NT2/D1 (cell line): ENCODE results near the gene FAM47E.
A peak's percentile ranks its signal among the peaks of the same experiment; 100 is the strongest.

Source experiments
- DNase-seq: peaks from one replicate; pipeline ENCODE4 v3.0.0-alpha.2; 2011; ENCODE audit warnings: low read depth, low spot score
- H3K27me3 ChIP-seq: 2 replicates; pipeline ENCODE4 v1.6.0; 2011; ENCODE audit warnings: mild to moderate bottlenecking; ENCODE audit not compliant: insufficient read length, insufficient read depth
- H3K36me3 ChIP-seq: 2 replicates; pipeline ENCODE4 v1.6.1; 2011; ENCODE audit warnings: mild to moderate bottlenecking, low read length, mixed read lengths; ENCODE audit not compliant: insufficient read depth, insufficient read length
- H3K4me1 ChIP-seq: 2 replicates; pipeline ENCODE4 v1.5.1; 2011; ENCODE audit not compliant: insufficient read depth, insufficient read length
- H3K4me3 ChIP-seq: 2 replicates; pipeline ENCODE4 v1.5.1; 2011; ENCODE audit warnings: low read depth; ENCODE audit not compliant: insufficient read length
- H3K9ac ChIP-seq: 2 replicates; pipeline ENCODE4 v1.6.0; 2011; ENCODE audit warnings: low read depth; ENCODE audit not compliant: insufficient read length
- H3K9me3 ChIP-seq: 2 replicates; pipeline ENCODE4 v1.5.1; 2011; ENCODE audit warnings: mild to moderate bottlenecking, low read length; ENCODE audit not compliant: insufficient read depth
- SUZ12 ChIP-seq: IDR thresholded peaks from 2 replicates; pipeline ENCODE4 v1.6.1; 2011; ENCODE audit not compliant: insufficient read length, insufficient read depth; ENCODE audit errors: extremely low read depth
- YY1 ChIP-seq: IDR thresholded peaks from 2 replicates; pipeline ENCODE4 v1.6.1; 2011; ENCODE audit not compliant: insufficient read length, insufficient read depth
- ZNF274 ChIP-seq: IDR thresholded peaks from 2 replicates; pipeline ENCODE4 v1.6.1; 2011; ENCODE audit warnings: mild to moderate bottlenecking, low read depth, low read length

FAM47E gene, protein sequence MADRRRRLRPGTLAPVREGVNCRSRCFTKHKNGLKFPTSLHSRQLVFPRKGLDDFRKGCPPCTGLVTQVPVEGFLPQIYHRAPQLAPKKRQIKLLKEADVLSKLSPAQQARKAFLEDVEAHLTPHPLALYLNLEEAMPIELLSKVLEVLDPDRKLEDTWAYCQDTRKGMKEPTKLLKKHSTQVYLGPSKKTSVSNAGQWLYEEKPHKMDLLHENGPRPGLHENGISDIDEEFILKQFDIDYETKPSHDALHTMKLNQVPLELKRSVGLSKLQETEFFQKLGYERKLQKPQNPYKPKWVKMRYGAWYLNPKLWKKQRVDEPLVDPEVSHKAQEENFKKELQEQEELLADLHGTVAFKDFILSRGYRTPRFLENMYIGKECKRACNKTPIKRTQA

DNA sequence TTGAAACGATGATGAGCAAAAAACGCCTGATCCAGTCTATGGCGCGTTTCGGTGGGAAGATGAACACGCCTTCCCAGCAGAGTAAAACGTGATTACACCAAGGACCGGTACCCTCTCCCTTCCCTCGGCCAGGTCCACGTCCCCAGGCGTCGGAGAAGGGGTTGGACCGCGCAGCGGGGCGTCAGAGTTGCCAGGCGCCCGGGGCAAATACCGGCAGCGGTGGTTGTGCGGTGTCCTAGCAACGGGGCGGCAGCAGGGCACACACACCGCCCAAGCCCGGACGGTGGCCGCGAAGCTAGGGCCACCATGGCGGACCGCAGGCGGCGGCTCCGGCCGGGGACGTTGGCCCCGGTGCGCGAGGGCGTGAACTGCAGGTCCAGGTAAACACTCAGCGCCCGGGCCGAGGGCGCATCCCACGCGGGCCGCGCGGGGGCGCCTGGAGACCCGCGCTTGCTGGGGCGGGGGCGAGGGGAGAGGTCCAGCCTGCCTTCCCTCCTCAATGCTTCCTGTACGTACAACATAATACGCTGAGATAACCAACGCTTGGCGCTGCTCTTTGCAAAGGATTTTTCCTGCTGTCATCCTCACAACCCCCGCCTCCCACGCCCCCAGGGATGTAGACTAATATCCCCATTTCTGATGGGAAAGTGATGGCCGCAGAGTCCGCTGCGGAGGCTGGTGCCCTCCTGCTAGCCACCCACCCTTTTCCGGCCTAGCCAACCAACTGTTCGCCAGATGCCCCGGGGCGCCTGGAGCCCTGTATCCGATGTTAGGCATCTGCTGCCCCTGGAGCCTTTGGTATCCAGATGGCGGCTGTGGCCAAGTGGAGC, at the start of gene FAM47E:
Gene FAM47E, plus strand, starts transcription at position 281 of the 830 bp plus-strand sequence. Its CDS starts 26 bp downstream, at position 307.
- TF ChIP-seq ZNF274 (no peak), YY1 (no peak), SUZ12 (no peak)
- no peaks in the 10 kb centered on the region for H3K36me3 ChIP-seq
- DNase-seq = peak; percentile 47
- peaks cover 22% of the 10 kb centered on the region for H3K27me3 ChIP-seq
- no peak within 1 kb of the TSS for H3K9ac ChIP-seq
- no peaks in the 10 kb centered on the region for H3K9me3 ChIP-seq
- peak within 1 kb of the TSS; percentile 36 for H3K4me3 ChIP-seq
- no peaks in the 10 kb centered on the region for H3K4me1 ChIP-seq

DNA sequence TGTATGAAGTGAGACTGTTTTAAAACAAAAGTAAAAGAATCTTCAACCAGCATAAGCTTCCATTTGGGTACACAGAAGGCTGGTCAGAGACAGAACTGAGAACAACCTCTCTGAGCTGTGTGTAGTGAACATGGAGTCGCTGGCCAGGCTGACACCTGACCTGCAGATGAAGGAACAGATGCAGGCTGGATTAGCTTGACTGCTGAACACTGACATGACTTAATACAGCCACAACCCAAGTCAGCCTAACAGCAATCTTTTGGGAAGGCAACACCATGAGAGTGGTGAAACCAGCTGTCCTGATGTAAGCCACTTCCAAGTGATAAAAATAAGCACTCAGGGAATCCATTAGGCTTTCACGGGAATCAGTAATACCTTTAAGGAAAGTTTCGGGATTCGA, 48.0 kb upstream of the FAM47E start:
- no peaks in the 10 kb centered on the region for H3K27me3 ChIP-seq
- H3K4me3 ChIP-seq = no peak overlapping the region
- H3K36me3 ChIP-seq = no peaks in the 10 kb centered on the region
- TF ChIP-seq ZNF274 (no peak), YY1 (no peak), SUZ12 (no peak)
- no peak for DNase-seq
- H3K9me3 ChIP-seq = no peaks in the 10 kb centered on the region
- no peak overlapping the region for H3K9ac ChIP-seq
- no peaks in the 10 kb centered on the region for H3K4me1 ChIP-seq

DNA sequence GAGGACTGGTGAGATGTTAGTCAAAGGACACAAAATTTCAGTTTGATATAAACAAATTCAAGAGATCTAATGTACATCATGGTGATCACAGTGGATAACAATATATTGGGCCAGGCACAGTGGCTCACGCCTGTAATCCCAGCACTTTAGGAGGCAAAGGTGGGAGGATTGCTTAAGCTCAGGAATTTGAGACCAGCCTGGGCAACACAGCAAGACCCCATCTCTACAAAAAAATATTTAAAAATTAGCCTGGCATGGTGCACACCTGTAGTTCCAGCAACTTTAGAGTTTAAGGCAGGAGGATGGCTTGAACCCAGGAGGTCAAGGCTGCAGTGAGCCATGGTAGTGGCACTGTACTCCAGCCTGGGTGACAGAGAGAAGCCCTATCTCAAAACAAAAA, 46.6 kb upstream of the FAM47E start:
- TF ChIP-seq SUZ12 (no peak), YY1 (no peak), ZNF274 (no peak)
- H3K9ac ChIP-seq = no peak overlapping the region
- DNase-seq = no peak
- no peaks in the 10 kb centered on the region for H3K36me3 ChIP-seq
- no peaks in the 10 kb centered on the region for H3K27me3 ChIP-seq
- no peaks in the 10 kb centered on the region for H3K9me3 ChIP-seq
- no peaks in the 10 kb centered on the region for H3K4me1 ChIP-seq
- H3K4me3 ChIP-seq = no peak overlapping the region

DNA sequence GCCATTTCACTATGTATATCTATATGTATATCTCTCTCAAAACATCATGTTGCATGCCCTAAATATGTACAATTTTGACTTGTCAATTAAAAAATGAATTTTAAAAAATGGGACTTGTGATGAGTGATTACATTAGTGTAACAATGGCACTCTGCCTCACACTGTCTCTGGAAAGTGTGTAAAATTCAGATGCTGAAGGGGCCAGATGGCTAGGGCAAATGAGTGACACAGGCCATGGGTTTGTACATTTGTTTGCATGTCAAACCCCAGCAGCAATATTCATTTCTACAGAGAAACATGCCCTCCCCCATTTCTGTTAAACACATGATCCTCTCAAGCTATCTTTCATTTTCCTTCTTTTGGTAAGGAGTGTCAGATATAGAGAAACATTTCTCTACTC, 46.0 kb upstream of the FAM47E start:
- Histone ChIP-seq H3K9me3 (no peaks in the 10 kb centered on the region), H3K27me3 (no peaks in the 10 kb centered on the region), H3K4me3 (no peak overlapping the region), H3K36me3 (no peaks in the 10 kb centered on the region), H3K9ac (no peak overlapping the region), H3K4me1 (no peaks in the 10 kb centered on the region)
- TF ChIP-seq SUZ12 = no peak
- no peak for TF ChIP-seq YY1
- no peak for TF ChIP-seq ZNF274
- DNase-seq = no peak

DNA sequence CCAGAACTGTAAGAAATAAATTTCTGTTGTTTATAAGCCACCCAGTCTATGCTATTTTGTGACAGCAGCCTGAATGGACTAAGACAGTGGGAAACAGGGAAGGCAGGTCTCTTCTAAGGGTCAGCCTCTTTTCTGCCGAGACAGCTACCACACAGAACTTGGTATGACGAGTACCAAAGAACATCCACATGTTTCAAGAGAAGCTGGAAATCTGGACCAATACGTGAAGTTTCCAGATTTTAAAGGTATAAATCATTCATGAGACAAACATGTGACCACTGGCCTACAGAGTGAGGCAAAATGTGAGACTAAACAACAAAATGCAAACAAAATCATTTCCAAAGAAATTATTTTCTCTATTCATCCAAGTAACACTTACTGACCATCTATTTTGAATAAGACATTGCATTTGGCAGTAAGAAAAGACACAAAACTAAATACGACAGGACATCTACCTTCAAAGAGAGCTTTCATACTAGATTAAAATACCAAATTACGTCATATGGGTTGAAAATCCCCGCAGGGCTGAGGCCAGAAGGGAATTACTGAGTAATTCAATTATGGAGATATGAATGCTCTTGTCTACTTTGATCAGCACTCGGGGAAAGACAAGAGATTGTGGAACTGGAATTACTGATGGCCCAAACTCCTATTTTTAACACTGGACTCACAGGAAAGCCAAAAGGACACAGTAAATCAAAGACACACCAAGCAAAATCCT, 45.1 kb upstream of the FAM47E start:
- no peaks in the 10 kb centered on the region for H3K9me3 ChIP-seq
- TF ChIP-seq ZNF274 (no peak), SUZ12 (no peak), YY1 (no peak)
- no peak overlapping the region for H3K4me3 ChIP-seq
- no peak for DNase-seq
- H3K9ac ChIP-seq = no peak overlapping the region
- no peaks in the 10 kb centered on the region for H3K36me3 ChIP-seq
- no peaks in the 10 kb centered on the region for H3K4me1 ChIP-seq
- H3K27me3 ChIP-seq = no peaks in the 10 kb centered on the region

DNA sequence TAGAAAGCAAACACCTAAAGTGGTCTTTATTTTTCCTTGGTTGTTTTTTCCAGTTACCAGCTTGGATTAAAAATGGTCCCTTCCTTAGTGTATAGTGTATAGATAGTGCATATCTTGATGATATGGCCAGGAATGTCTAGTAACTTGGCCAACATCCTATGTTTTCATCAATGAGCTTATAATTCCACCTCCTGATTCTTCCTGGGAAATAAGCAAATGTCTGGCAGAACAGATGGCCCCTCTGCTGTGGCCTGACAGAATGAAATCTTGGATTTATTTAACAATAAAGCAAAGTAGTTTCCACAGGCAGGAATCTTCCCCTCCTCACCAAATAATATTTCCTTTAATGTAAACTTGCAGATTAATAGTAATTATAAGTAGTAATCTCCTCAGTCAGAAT, 44.0 kb upstream of the FAM47E start:
- no peaks in the 10 kb centered on the region for H3K9me3 ChIP-seq
- no peaks in the 10 kb centered on the region for H3K27me3 ChIP-seq
- no peaks in the 10 kb centered on the region for H3K36me3 ChIP-seq
- TF ChIP-seq ZNF274 = no peak
- TF ChIP-seq SUZ12 = no peak
- no peak for TF ChIP-seq YY1
- H3K4me3 ChIP-seq = no peak overlapping the region
- H3K4me1 ChIP-seq = no peaks in the 10 kb centered on the region
- H3K9ac ChIP-seq = no peak overlapping the region
- DNase-seq = no peak
